ENCODE data around the gene ZNF423.

- TF ChIP-seq GATA2 (IDR thresholded peaks at IDR 0.05; ENCODE audit: low read depth, low read length), result no peak
- TF ChIP-seq GATA3 (IDR thresholded peaks at IDR 0.05; ENCODE audit: low read depth, low read length), result no peak
Observed at GRCh38 chr16:49723310-49723709, 132.6 kb downstream of the ZNF423 start.

Measured in SH-SY5Y (cell line).